HEK293 (cell line): Measurements from ENCODE around the gene CFAP119.

Source experiments
- CTCF ChIA-PET: fragments of 350-600 bp; formaldehyde crosslinking; extraction: SDS; loops from one replicate; lab custom pipeline; 2021; ENCODE audit warnings: antibody characterized with exemption; lab: Yijun Ruan, JAX
- POLR2A ChIA-PET: fragments of 300-600 bp; formaldehyde crosslinking; extraction: SDS; loops from one replicate; lab custom pipeline; 2020; ENCODE audit warnings: antibody characterized with exemption, inconsistent platforms; lab: Yijun Ruan, JAX
- H3K27ac ChIP-seq: fragments of 200-500 bp; sonication (Bioruptor generic); 2 replicates; pipeline ENCODE4 v1.5.1; 2014; ENCODE audit warnings: low read depth, low read length, control low read depth, inconsistent platforms; ENCODE audit errors: extremely low read depth
- H3K36me3 ChIP-seq, 2 experiments: fragments of 200-500 bp in 1 of 2; sonication (Bioruptor generic) in 1 of 2; 1 replicate in 1 of 2; 2 replicates in 1 of 2; pipeline ENCODE4 v1.5.1; 2014 to 2017; ENCODE audit warnings: inconsistent platforms in 2 of 2, low read length in 2 of 2; ENCODE audit not compliant: control insufficient read depth in 2 of 2, insufficient read depth in 1 of 2
- H3K4me1 ChIP-seq: fragments of 200-500 bp; sonication (Bioruptor generic); 2 replicates; pipeline ENCODE4 v1.5.1; 2014; ENCODE audit warnings: mild to moderate bottlenecking, low read length, inconsistent platforms; ENCODE audit not compliant: control insufficient read depth, insufficient read depth
- H3K4me3 ChIP-seq: 2 replicates; pipeline ENCODE4 v1.5.1; 2011; ENCODE audit warnings: low read depth, mild to moderate bottlenecking, control low read depth, low read length, moderate library complexity
- H3K9me3 ChIP-seq: fragments of 200-500 bp; sonication (Bioruptor generic); 2 replicates; pipeline ENCODE4 v1.5.1; 2014; ENCODE audit warnings: low read depth, low read length, inconsistent platforms; ENCODE audit not compliant: control insufficient read depth, insufficient read depth
- BCL11A ChIP-seq: fragments of 450-650 bp; formaldehyde crosslinking; IDR thresholded peaks from 2 replicates; pipeline ENCODE4 v1.5.1; 2016; ENCODE audit warnings: low read depth, missing biosample characterization, missing genetic modification characterization
- GLI2 ChIP-seq: fragments of 450-650 bp; formaldehyde crosslinking; IDR thresholded peaks from 2 replicates; pipeline ENCODE4; 2017; ENCODE audit warnings: missing biosample characterization, missing genetic modification characterization, low read depth, borderline replicate concordance
- SCRT2 ChIP-seq: fragments of 450-650 bp; formaldehyde crosslinking; IDR thresholded peaks from 2 replicates; pipeline ENCODE4 v1.5.1; 2016; ENCODE audit warnings: missing biosample characterization, missing genetic modification characterization
- TCF7L2 ChIP-seq: IDR thresholded peaks from 2 replicates; pipeline ENCODE4 v1.6.1; 2011; ENCODE audit warnings: low read depth, mild to moderate bottlenecking, inconsistent platforms, low read length, moderate library complexity, borderline replicate concordance
- ZFHX2 ChIP-seq: fragments of 450-650 bp; formaldehyde crosslinking; conservative IDR thresholded peaks from 2 replicates; pipeline ENCODE4 v1.5.1; 2016; ENCODE audit warnings: missing biosample characterization, missing genetic modification characterization
- ZFP69B ChIP-seq: fragments of 450-650 bp; formaldehyde crosslinking; IDR thresholded peaks from 2 replicates; pipeline ENCODE4 v1.5.1; 2016; ENCODE audit warnings: missing biosample characterization, missing genetic modification characterization
- ZNF114 ChIP-seq: fragments of 450-650 bp; formaldehyde crosslinking; IDR thresholded peaks from 2 replicates; pipeline ENCODE4 v1.5.0; 2017; ENCODE audit warnings: missing biosample characterization, missing genetic modification characterization
- ZNF121 ChIP-seq: fragments of 450-650 bp; formaldehyde crosslinking; IDR thresholded peaks from 2 replicates; pipeline ENCODE4 v1.5.1; 2016; ENCODE audit warnings: missing biosample characterization, missing genetic modification characterization
- ZNF140 ChIP-seq: fragments of 450-650 bp; formaldehyde crosslinking; IDR thresholded peaks from 2 replicates; pipeline ENCODE4 v1.5.1; 2016; ENCODE audit warnings: missing biosample characterization, missing genetic modification characterization
- ZNF514 ChIP-seq: fragments of 450-650 bp; formaldehyde crosslinking; IDR thresholded peaks from 2 replicates; pipeline ENCODE4 v1.5.1; 2016; ENCODE audit warnings: missing biosample characterization, missing genetic modification characterization
- ZNF555 ChIP-seq: fragments of 450-650 bp; formaldehyde crosslinking; conservative IDR thresholded peaks from 2 replicates; pipeline ENCODE4 v1.5.1; 2017; ENCODE audit warnings: missing biosample characterization, mild to moderate bottlenecking, missing genetic modification characterization, inconsistent platforms
- ZNF677 ChIP-seq: fragments of 450-650 bp; IDR thresholded peaks from 2 replicates; pipeline ENCODE4 v1.5.0; 2018; ENCODE audit warnings: missing biosample characterization, mild to moderate bottlenecking, missing genetic modification characterization, moderate library complexity
- ZNF792 ChIP-seq: fragments of 450-650 bp; formaldehyde crosslinking; IDR thresholded peaks from 2 replicates; pipeline ENCODE4 v1.5.1; 2016; ENCODE audit warnings: missing biosample characterization, missing genetic modification characterization
- TF ChIP-seq, protein P1 (sequence below): fragments of 450-650 bp; formaldehyde crosslinking; IDR thresholded peaks from 2 replicates; pipeline ENCODE4 v1.5.1; 2016; ENCODE audit warnings: missing biosample characterization, missing genetic modification characterization
- TF ChIP-seq, protein P2 (sequence below): fragments of 450-650 bp; formaldehyde crosslinking; IDR thresholded peaks from 2 replicates; pipeline ENCODE4 v1.5.1; 2016; ENCODE audit warnings: missing biosample characterization, missing genetic modification characterization, borderline replicate concordance
- TF ChIP-seq, protein P3 (sequence below): IDR thresholded peaks from 2 replicates; pipeline ENCODE4 v1.6.1; 2011; ENCODE audit warnings: mild to moderate bottlenecking, low read depth, low read length, borderline replicate concordance
- TF ChIP-seq, protein P4 (sequence below): fragments of 450-650 bp; formaldehyde crosslinking; IDR thresholded peaks from 2 replicates; pipeline ENCODE4 v1.5.1; 2016; ENCODE audit warnings: missing biosample characterization, missing genetic modification characterization

The CFAP119 gene

DNA sequence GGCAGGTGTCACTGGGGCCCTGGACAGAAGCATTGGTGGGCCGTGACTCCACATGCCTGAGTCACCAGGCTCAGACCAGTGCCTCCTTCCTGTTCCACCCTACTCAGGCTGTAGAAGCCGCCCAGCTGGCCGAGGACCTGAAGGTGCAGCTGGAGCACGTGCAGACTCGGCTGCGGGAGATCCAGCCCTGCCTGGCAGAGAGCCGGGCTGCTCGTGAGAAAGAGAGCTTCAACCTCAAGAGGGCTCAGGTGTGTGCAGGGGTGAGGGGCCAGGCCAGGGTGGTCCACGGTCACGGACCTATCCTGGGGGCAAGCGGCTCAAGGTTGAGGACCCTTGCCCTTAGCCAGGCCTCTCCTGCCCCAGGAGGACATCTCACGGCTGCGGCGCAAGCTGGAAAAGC lies 9.9 kb upstream of the CFAP119 start:
- Histone ChIP-seq H3K36me3 (peaks cover 19 to 83% of the 10 kb centered on the region in 2 experiments; a peak in 2 of 3 replicates), H3K27ac (no peak overlapping the region), H3K4me1 (no peaks in the 10 kb centered on the region), H3K9me3 (no peaks in the 10 kb centered on the region), H3K4me3 (no peak overlapping the region)
- ChIA-PET CTCF (interaction anchor here (1.0 kb wide), 1 partner anchor 43 kb away, joined by 3 read pairs; no protein-coding TSS in a partner anchor), POLR2A (interaction anchor here (0.7 to 1.9 kb wide), 3 partner anchors 15 to 166 kb away, joined by 3 to 7 read pairs (median 3); partner anchors contain the start of genes PHKG2 and ZNF629)
- TF ChIP-seq, protein P1, sequence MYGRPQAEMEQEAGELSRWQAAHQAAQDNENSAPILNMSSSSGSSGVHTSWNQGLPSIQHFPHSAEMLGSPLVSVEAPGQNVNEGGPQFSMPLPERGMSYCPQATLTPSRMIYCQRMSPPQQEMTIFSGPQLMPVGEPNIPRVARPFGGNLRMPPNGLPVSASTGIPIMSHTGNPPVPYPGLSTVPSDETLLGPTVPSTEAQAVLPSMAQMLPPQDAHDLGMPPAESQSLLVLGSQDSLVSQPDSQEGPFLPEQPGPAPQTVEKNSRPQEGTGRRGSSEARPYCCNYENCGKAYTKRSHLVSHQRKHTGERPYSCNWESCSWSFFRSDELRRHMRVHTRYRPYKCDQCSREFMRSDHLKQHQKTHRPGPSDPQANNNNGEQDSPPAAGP (tag by site-specific recombination) = no peak
- no peak for TF ChIP-seq TCF7L2
- no peak for TF ChIP-seq GLI2
- TF ChIP-seq ZNF792 (tag by site-specific recombination) = no peak
- no peak for TF ChIP-seq ZNF555 (tag by site-specific recombination)
- TF ChIP-seq ZNF677 (tag by site-specific recombination) = no peak
- no peak for TF ChIP-seq ZNF114 (tag by site-specific recombination)
- TF ChIP-seq ZFP69B (tag by site-specific recombination) = no peak
- TF ChIP-seq, protein P2, sequence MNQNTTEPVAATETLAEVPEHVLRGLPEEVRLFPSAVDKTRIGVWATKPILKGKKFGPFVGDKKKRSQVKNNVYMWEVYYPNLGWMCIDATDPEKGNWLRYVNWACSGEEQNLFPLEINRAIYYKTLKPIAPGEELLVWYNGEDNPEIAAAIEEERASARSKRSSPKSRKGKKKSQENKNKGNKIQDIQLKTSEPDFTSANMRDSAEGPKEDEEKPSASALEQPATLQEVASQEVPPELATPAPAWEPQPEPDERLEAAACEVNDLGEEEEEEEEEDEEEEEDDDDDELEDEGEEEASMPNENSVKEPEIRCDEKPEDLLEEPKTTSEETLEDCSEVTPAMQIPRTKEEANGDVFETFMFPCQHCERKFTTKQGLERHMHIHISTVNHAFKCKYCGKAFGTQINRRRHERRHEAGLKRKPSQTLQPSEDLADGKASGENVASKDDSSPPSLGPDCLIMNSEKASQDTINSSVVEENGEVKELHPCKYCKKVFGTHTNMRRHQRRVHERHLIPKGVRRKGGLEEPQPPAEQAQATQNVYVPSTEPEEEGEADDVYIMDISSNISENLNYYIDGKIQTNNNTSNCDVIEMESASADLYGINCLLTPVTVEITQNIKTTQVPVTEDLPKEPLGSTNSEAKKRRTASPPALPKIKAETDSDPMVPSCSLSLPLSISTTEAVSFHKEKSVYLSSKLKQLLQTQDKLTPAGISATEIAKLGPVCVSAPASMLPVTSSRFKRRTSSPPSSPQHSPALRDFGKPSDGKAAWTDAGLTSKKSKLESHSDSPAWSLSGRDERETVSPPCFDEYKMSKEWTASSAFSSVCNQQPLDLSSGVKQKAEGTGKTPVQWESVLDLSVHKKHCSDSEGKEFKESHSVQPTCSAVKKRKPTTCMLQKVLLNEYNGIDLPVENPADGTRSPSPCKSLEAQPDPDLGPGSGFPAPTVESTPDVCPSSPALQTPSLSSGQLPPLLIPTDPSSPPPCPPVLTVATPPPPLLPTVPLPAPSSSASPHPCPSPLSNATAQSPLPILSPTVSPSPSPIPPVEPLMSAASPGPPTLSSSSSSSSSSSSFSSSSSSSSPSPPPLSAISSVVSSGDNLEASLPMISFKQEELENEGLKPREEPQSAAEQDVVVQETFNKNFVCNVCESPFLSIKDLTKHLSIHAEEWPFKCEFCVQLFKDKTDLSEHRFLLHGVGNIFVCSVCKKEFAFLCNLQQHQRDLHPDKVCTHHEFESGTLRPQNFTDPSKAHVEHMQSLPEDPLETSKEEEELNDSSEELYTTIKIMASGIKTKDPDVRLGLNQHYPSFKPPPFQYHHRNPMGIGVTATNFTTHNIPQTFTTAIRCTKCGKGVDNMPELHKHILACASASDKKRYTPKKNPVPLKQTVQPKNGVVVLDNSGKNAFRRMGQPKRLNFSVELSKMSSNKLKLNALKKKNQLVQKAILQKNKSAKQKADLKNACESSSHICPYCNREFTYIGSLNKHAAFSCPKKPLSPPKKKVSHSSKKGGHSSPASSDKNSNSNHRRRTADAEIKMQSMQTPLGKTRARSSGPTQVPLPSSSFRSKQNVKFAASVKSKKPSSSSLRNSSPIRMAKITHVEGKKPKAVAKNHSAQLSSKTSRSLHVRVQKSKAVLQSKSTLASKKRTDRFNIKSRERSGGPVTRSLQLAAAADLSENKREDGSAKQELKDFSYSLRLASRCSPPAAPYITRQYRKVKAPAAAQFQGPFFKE (tag by site-specific recombination) = no peak
- no peak for TF ChIP-seq SCRT2 (tag by site-specific recombination)
- TF ChIP-seq, protein P3, sequence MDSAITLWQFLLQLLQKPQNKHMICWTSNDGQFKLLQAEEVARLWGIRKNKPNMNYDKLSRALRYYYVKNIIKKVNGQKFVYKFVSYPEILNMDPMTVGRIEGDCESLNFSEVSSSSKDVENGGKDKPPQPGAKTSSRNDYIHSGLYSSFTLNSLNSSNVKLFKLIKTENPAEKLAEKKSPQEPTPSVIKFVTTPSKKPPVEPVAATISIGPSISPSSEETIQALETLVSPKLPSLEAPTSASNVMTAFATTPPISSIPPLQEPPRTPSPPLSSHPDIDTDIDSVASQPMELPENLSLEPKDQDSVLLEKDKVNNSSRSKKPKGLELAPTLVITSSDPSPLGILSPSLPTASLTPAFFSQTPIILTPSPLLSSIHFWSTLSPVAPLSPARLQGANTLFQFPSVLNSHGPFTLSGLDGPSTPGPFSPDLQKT = no peak
- no peak for TF ChIP-seq ZNF121
- no peak for TF ChIP-seq ZNF140 (tag by site-specific recombination)
- TF ChIP-seq ZNF514 = no peak
- TF ChIP-seq, protein P4, sequence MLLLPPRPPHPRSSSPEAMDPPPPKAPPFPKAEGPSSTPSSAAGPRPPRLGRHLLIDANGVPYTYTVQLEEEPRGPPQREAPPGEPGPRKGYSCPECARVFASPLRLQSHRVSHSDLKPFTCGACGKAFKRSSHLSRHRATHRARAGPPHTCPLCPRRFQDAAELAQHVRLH (tag by site-specific recombination) = no peak
- no peak for TF ChIP-seq ZFHX2
- TF ChIP-seq BCL11A = no peak
- TF ChIP-seq, all 188 proteins: peak for 0
